H1 (cell line): ENCODE data around the gene KIDINS220. TPM values are rescaled to one million over a fixed set of nuclear protein-coding genes. Genes with fewer than 3 reads are reported as not detected.

Experiments
- CHD1 ChIP-seq: IDR thresholded peaks from 2 replicates; pipeline ENCODE4 v1.6.1; 2012; ENCODE audit warnings: low read depth, low read length, improper control_type of control experiment
- HDAC2 ChIP-seq, 2 experiments: fragments of 300-600 bp in 1 of 2; sonication (generic) in 1 of 2; IDR thresholded peaks; 2 replicates each; pipeline ENCODE4 v1.6.1; 2011 to 2012; ENCODE audit warnings: low read depth in 2 of 2, low read length in 2 of 2, mild to moderate bottlenecking in 2 of 2, moderate library complexity in 2 of 2, borderline replicate concordance in 1 of 2, inconsistent platforms in 1 of 2
- RXRA ChIP-seq: IDR thresholded peaks from 2 replicates; pipeline ENCODE4 v1.6.1; 2011; ENCODE audit warnings: low read depth, mild to moderate bottlenecking, low read length, moderate library complexity; ENCODE audit not compliant: insufficient read depth
- SAP30 ChIP-seq: fragments of 300-600 bp; sonication (generic); IDR thresholded peaks from 2 replicates; pipeline ENCODE4 v1.7.1; 2012; ENCODE audit warnings: low read length, moderate library complexity, mild to moderate bottlenecking, inconsistent platforms; ENCODE audit not compliant: insufficient read depth, insufficient replicate concordance
- SP4 ChIP-seq: IDR thresholded peaks from 2 replicates; pipeline ENCODE4 v1.6.1; 2012; ENCODE audit warnings: low read length, inconsistent platforms
- polyA plus RNA-seq, 7 experiments: library from polyadenylated mRNA; depleted of rRNA in 3 of 7; stranded (reverse) in 5 of 7; unstranded in 2 of 7; fragments of >200 nt in 5 of 7; fragments of 200-250 nt in 2 of 7; gene quantifications; 1 replicate in 5 of 7; 2 replicates in 1 of 7; 4 replicates in 1 of 7; pipeline versions ENCODE4 v1.2.1 to v1.2.3, GENCODE V29; 2011 to 2013; ENCODE audit warnings: missing spikeins in 2 of 7, mixed read lengths in 2 of 7
- total RNA-seq: library from RNA; stranded (reverse); fragmentation: NEBNext Ultra II Directional; extraction: Animal tissue kit (Norgen Biotek cat#: 25700); gene quantifications from 2 replicates; pipeline ENCODE4 v1.2.1, GENCODE V29; 2021
- TF ChIP-seq, protein P1 (sequence below): IDR thresholded peaks from 2 replicates; pipeline ENCODE4 v1.6.1; 2012; ENCODE audit warnings: inconsistent platforms

Gene KIDINS220
- total and polyA plus RNA-seq, 2 of the 8 experiments (the other 6 are each of a cell fraction or from before 2014, with no cell fraction given) = 21.2 to 27.1 TPM

DNA sequence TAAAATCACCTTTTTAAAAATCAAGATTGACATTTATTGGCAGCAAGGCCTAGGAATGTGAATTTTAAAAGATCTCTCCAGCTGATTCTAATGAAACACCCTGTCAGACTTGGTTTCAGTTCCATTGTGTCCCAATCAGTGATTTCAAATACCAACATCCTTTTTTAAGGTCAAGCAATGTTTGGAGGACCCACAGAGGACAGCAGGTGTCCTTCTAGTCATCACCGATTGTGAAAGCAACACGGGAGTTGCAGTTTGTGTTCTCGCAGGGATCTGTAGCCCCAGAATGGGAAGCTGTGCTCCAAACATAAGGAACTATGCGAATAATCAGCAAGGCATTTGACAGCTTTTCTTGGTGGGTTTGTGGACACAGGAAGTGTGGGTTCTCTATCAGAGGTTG, 4.5 kb upstream of the KIDINS220 start (continued):
- TF ChIP-seq SAP30 = no peak
- TF ChIP-seq CHD1 = no peak
- no peak for TF ChIP-seq HDAC2 (IDR thresholded peaks at IDR 0.05; ENCODE audit: borderline replicate concordance in 1 of 2, low read depth in 2 of 2, low read length in 2 of 2)
- TF ChIP-seq, protein P1, sequence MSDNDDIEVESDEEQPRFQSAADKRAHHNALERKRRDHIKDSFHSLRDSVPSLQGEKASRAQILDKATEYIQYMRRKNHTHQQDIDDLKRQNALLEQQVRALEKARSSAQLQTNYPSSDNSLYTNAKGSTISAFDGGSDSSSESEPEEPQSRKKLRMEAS = no peak
- TF ChIP-seq RXRA = no peak
- no peak for TF ChIP-seq SP4
